HCT116 (cell line): ENCODE data around the gene FARP1. TPM values are rescaled to one million over a fixed set of nuclear protein-coding genes. Genes with fewer than 3 reads are reported as not detected.

Source experiments
- ATAC-seq: fragments of 200-7000 bp; cut with Tn5 transposase; 2 replicates; pipeline ENCODE4 v1.9.1; 2020; ENCODE audit warnings: mild to moderate bottlenecking, moderate library complexity
- BruUV-seq: library from RNA; stranded (reverse); fragments of 400-500 nt; replicated peaks from 2 replicates; lab custom pipeline; 2021; lab: Mats Ljungman, UMichigan
- CTCF ChIA-PET: fragments of 300-600 bp; sonication (Branson Sonifier 250); formaldehyde crosslinking; loops from one replicate; lab custom pipeline; 2021; ENCODE audit warnings: antibody characterized with exemption; lab: Charles Lee
- POLR2A ChIA-PET: fragments of 300-600, 350-600 bp; sonication (Branson Sonifier 250); formaldehyde crosslinking; loops from one replicate; lab custom pipeline; 2021; ENCODE audit warnings: antibody characterized with exemption; lab: Charles Lee
- RAD21 ChIA-PET, 2 experiments: fragments of 300-600 bp; sonication (Branson Sonifier 250); formaldehyde crosslinking; loops; one replicate each; lab custom pipeline; 2023; ENCODE audit warnings: low total read pairs in 2 of 2; ENCODE audit not compliant: uncharacterized antibody in 2 of 2, unreplicated experiment in 2 of 2, low non-redundant PET in 1 of 2; lab: Charles Lee
- DNase-seq: peaks from one replicate; pipeline ENCODE4 v3.0.0-alpha.2; 2010; ENCODE audit warnings: low read depth, low spot score
- H2AFZ ChIP-seq: fragments of 200-600 bp; shearing (Covaris generic), sonication (generic); 2 replicates; pipeline ENCODE4 v1.6.1; 2017; ENCODE audit warnings: low read depth, mixed run types, mixed read lengths, antibody characterized with exemption, low read length; ENCODE audit not compliant: poor library complexity, severe bottlenecking
- H3K27ac ChIP-seq: 2 replicates; pipeline ENCODE4 v1.5.1; 2012; ENCODE audit warnings: low read depth, low read length
- H3K27me3 ChIP-seq: fragments of 200-600 bp; sonication (generic); 2 replicates; pipeline ENCODE4 v1.6.1; 2016; ENCODE audit warnings: mixed run types, low read length, mixed read lengths; ENCODE audit not compliant: insufficient read depth
- H3K36me3 ChIP-seq, 2 experiments: fragments of 200-500 bp in 1 of 2; fragments of 200-600 bp in 1 of 2; sonication (Bioruptor generic) in 1 of 2; sonication (generic) in 1 of 2; 2 replicates each; pipeline versions ENCODE4 v1.5.1 to v1.6.1; 2014 to 2016; ENCODE audit warnings: low read length in 2 of 2, inconsistent platforms in 1 of 2, mixed read lengths in 1 of 2, mixed run types in 1 of 2; ENCODE audit not compliant: insufficient read depth in 2 of 2, control insufficient read depth in 1 of 2
- H3K4me1 ChIP-seq, 2 experiments: fragments of 200-600 bp in 1 of 2; sonication (generic) in 1 of 2; 2 replicates each; pipeline versions ENCODE4 v1.5.1 to v1.6.1; 2012 to 2017; ENCODE audit warnings: low read length in 2 of 2, inconsistent platforms in 1 of 2, mild to moderate bottlenecking in 1 of 2, mixed read lengths in 1 of 2, mixed run types in 1 of 2, moderate library complexity in 1 of 2; ENCODE audit not compliant: insufficient read depth in 2 of 2, control insufficient read depth in 1 of 2
- H3K4me2 ChIP-seq: fragments of 200-600 bp; sonication (generic); 2 replicates; pipeline ENCODE4 v1.6.1; 2017; ENCODE audit warnings: mixed run types, low read length, mixed read lengths
- H3K4me3 ChIP-seq, 2 experiments: fragments of 200-600 bp in 1 of 2; sonication (generic) in 1 of 2; replicated peaks in 1 of 2; 2 replicates each; pipeline ENCODE4 v1.5.1; 2011 to 2016; ENCODE audit warnings: low read length in 2 of 2, control low read depth in 1 of 2, low read depth in 1 of 2, mild to moderate bottlenecking in 1 of 2, mixed read lengths in 1 of 2, mixed run types in 1 of 2
- H3K79me2 ChIP-seq: fragments of 200-600 bp; sonication (generic); 2 replicates; pipeline ENCODE4 v1.6.1; 2017; ENCODE audit warnings: mild to moderate bottlenecking, mixed run types, low read length, moderate library complexity, mixed read lengths; ENCODE audit not compliant: insufficient read depth
- H3K9ac ChIP-seq: fragments of 200-600 bp; sonication (generic); 2 replicates; pipeline ENCODE4 v1.6.1; 2016; ENCODE audit warnings: low read length, mixed read lengths
- H3K9me2 ChIP-seq: fragments of 200-600 bp; sonication (generic), shearing (Covaris generic); 2 replicates; pipeline ENCODE4 v1.6.1; 2017; ENCODE audit warnings: mixed run types, mild to moderate bottlenecking, moderate library complexity; ENCODE audit not compliant: insufficient read depth
- H3K9me3 ChIP-seq, 2 experiments: fragments of 200-500 bp in 1 of 2; fragments of 200-600 bp in 1 of 2; sonication (Bioruptor generic) in 1 of 2; sonication (generic) in 1 of 2; 2 replicates each; pipeline ENCODE4 v1.6.1; 2014 to 2017; ENCODE audit warnings: low read length in 2 of 2, mixed read lengths in 2 of 2, inconsistent platforms in 1 of 2, low read depth in 1 of 2, mild to moderate bottlenecking in 1 of 2, mixed run types in 1 of 2, moderate library complexity in 1 of 2; ENCODE audit not compliant: control insufficient read depth in 1 of 2, insufficient read depth in 1 of 2
- H4K20me1 ChIP-seq: fragments of 200-600 bp; sonication (generic), shearing (Covaris generic); 2 replicates; pipeline ENCODE4 v1.6.1; 2017; ENCODE audit warnings: mixed run types, mild to moderate bottlenecking, moderate library complexity; ENCODE audit not compliant: insufficient read depth
- CBX3 ChIP-seq: IDR thresholded peaks from 2 replicates; pipeline ENCODE4 v1.6.1; 2012; ENCODE audit warnings: low read depth
- CEBPB ChIP-seq: IDR thresholded peaks from 2 replicates; pipeline ENCODE4 v1.6.1; 2012; ENCODE audit warnings: low read depth
- CTCF ChIP-seq, 3 experiments: fragments of 200-600 bp in 1 of 3; sonication (generic) in 1 of 3; IDR thresholded peaks in 2 of 3; conservative IDR thresholded peaks in 1 of 3; 2 replicates each; pipeline ENCODE4 v1.5.1; 2012 to 2017; ENCODE audit warnings: low read depth in 2 of 3, low read length in 2 of 3, antibody characterized with exemption in 1 of 3, borderline replicate concordance in 1 of 3, control low read depth in 1 of 3, mild to moderate bottlenecking in 1 of 3, mixed read lengths in 1 of 3, mixed run types in 1 of 3, moderate library complexity in 1 of 3; ENCODE audit not compliant: insufficient read depth in 1 of 3
- EZH2 ChIP-seq: fragments of 200-600 bp; sonication (generic); IDR thresholded peaks from 2 replicates; pipeline ENCODE4 v1.6.1; 2017; ENCODE audit warnings: antibody characterized with exemption, mixed run types
- EZH2phosphoT487 ChIP-seq: fragments of 200-600 bp; IDR thresholded peaks from 2 replicates; pipeline ENCODE4 v1.6.1; 2018; ENCODE audit warnings: antibody characterized with exemption, borderline replicate concordance
- FOSL1 ChIP-seq: IDR thresholded peaks from 2 replicates; pipeline ENCODE4 v1.6.1; 2012; ENCODE audit warnings: low read depth
- JUND ChIP-seq: IDR thresholded peaks from 2 replicates; pipeline ENCODE4 v1.6.1; 2012
- MAX ChIP-seq: IDR thresholded peaks from 2 replicates; pipeline ENCODE4 v1.6.1; 2012
- POLR2A ChIP-seq: IDR thresholded peaks from 2 replicates; pipeline ENCODE4 v1.7.0; 2011; ENCODE audit warnings: borderline replicate concordance; ENCODE audit not compliant: insufficient read depth, insufficient read length; ENCODE audit errors: extremely low read depth
- POLR2AphosphoS5 ChIP-seq: IDR thresholded peaks from 2 replicates; pipeline ENCODE4 v1.6.1; 2011; ENCODE audit warnings: mild to moderate bottlenecking, low read depth, low read length, moderate library complexity
- RAD21 ChIP-seq: IDR thresholded peaks from 2 replicates; pipeline ENCODE4 v1.6.1; 2012; ENCODE audit warnings: low read depth, mild to moderate bottlenecking
- REST ChIP-seq: IDR thresholded peaks from 2 replicates; pipeline ENCODE4 v1.6.1; 2012; ENCODE audit warnings: low read depth
- SIN3A ChIP-seq: IDR thresholded peaks from 2 replicates; pipeline ENCODE4 v1.6.1; 2012; ENCODE audit warnings: low read depth
- SP1 ChIP-seq: IDR thresholded peaks from 2 replicates; pipeline ENCODE4 v1.6.1; 2012; ENCODE audit warnings: low read depth
- SRF ChIP-seq: IDR thresholded peaks from 2 replicates; pipeline ENCODE4 v1.6.1; 2012; ENCODE audit warnings: low read depth
- YY1 ChIP-seq: IDR thresholded peaks from 2 replicates; pipeline ENCODE4 v1.6.1; 2011; ENCODE audit warnings: low read length, low read depth, moderate library complexity, mild to moderate bottlenecking; ENCODE audit not compliant: insufficient replicate concordance; ENCODE audit errors: extremely low read depth
- ZBTB33 ChIP-seq: IDR thresholded peaks from 2 replicates; pipeline ENCODE4 v1.6.1; 2011; ENCODE audit warnings: mild to moderate bottlenecking, low read length, moderate library complexity; ENCODE audit not compliant: insufficient replicate concordance; ENCODE audit errors: extremely low read depth
- ZFX ChIP-seq: fragments of 450-650 bp; IDR thresholded peaks from 2 replicates; pipeline ENCODE4 v1.6.1; 2017
- ZNF274 ChIP-seq: fragments of 200-500 bp; sonication (Bioruptor generic); IDR thresholded peaks from 2 replicates; pipeline ENCODE4 v1.6.1; 2014; ENCODE audit warnings: mild to moderate bottlenecking, low read depth, low read length, inconsistent platforms
- intact Hi-C: fragments of 100-400 bp; cut with micrococcal nuclease; formaldehyde crosslinking; loops from 2 replicates; pipeline ENCODE4 v1.10.0; 2022
- total RNA-seq: library from RNA; stranded (reverse); gene quantifications from one replicate; pipeline ENCODE4 v1.2.1, GENCODE V29; 2021; ENCODE audit not compliant: unreplicated experiment

FARP1 gene
- total RNA-seq, 1 experiment from 2014 or later = 30.5 TPM

GRCh38 chr13:98423417-98423816 lies 280.5 kb downstream of the FARP1 start:
- BruUV-seq = no TSS peak
- Histone ChIP-seq H3K27ac (no peak overlapping the region), H3K27me3 (no peaks in the 10 kb centered on the region), H3K36me3 (no peaks in the 10 kb centered on the region), H4K20me1 (no peaks in the 10 kb centered on the region), H3K9me2 (no peaks in the 10 kb centered on the region), H2AFZ (no peak overlapping the region), H3K79me2 (no peaks in the 10 kb centered on the region), H3K4me2 (no peak overlapping the region), H3K9me3 (no peaks in the 10 kb centered on the region), H3K4me1 (no peaks in the 10 kb centered on the region), H3K4me3 (no peak overlapping the region), H3K9ac (no peak overlapping the region)
- TF ChIP-seq ZBTB33 = no peak
- no peak for TF ChIP-seq SP1
- TF ChIP-seq SRF = no peak
- no peak for TF ChIP-seq CBX3
- TF ChIP-seq CEBPB = no peak
- no peak for TF ChIP-seq JUND
- TF ChIP-seq FOSL1 = no peak
- TF ChIP-seq YY1 = no peak
- TF ChIP-seq REST = no peak
- TF ChIP-seq RAD21 = no peak
- no peak for TF ChIP-seq EZH2
- no peak for TF ChIP-seq POLR2AphosphoS5
- no peak for TF ChIP-seq SIN3A
- TF ChIP-seq EZH2phosphoT487 = no peak
- no peak for TF ChIP-seq ZFX
- TF ChIP-seq MAX = no peak
- no peak for TF ChIP-seq ZNF274
- TF ChIP-seq CTCF (IDR thresholded peaks at IDR 0.05 in 2 of 3, conservative IDR thresholded peaks at IDR 0.05 in 1 of 3; ENCODE audit: borderline replicate concordance in 1 of 3, insufficient read depth in 1 of 3, low read depth in 2 of 3, low read length in 2 of 3) = no peak
- TF ChIP-seq POLR2A = no peak
- no peak for DNase-seq
- POLR2A ChIA-PET = no interaction called here
- intact Hi-C loops = no loop called here
- CTCF ChIA-PET = no interaction called here
- no peak for ATAC-seq
- RAD21 ChIA-PET = no interaction called here
